Right lobe of liver (tissue), 4 donors: ENCODE data around the gene TMEM204.

Experiments
- POLR2A ChIP-seq: fragments of 450-650 bp; IDR thresholded peaks from one replicate; pipeline ENCODE4 v1.6.1; 2017; ENCODE audit warnings: antibody characterized with exemption, mild to moderate bottlenecking
- TF ChIP-seq, protein P1 (sequence below), 4 donors: fragments of 200-600 bp in 3 of 4; fragments of 450-650 bp in 1 of 4; IDR thresholded peaks; one replicate each; pipeline versions ENCODE4 v1.5.1 to v1.8.0; 2016 to 2022; ENCODE audit warnings: antibody characterized with exemption in 4 of 4, mild to moderate bottlenecking in 2 of 4
- donor health status: DM: no; HTN: no; CAD: no.
- donor health status: DM: no; HTN: no; CAD: no.
- donor health status: DM: no; HTN: yes; CAD: no.

DNA sequence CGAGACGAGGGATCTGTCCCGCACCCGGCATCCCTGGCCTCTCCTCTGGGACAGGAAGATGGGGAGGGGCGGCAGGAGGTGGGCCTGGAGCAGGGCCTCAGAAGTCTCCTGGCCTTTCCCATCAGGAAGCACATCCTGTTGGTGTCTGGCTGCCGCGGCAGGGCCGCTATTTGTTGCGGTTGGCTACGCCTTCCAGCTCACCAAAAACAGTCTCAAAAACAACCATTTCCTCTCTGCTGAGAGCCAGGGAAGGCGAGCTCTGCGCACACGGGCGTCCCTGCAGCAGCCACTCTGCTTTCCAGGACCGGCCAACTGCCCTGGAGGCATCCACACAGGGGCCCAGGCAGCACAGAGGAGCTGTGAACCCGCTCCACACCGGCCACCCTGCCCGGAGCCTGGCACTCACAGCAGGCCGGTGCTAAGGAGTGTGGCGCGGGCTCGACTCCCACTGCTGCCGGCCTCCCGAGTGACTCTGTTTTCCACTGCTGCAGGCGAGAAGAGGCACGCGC is at the start of gene TMEM204:
- TF ChIP-seq POLR2A: peak; percentile 67
- TF ChIP-seq, protein P1, sequence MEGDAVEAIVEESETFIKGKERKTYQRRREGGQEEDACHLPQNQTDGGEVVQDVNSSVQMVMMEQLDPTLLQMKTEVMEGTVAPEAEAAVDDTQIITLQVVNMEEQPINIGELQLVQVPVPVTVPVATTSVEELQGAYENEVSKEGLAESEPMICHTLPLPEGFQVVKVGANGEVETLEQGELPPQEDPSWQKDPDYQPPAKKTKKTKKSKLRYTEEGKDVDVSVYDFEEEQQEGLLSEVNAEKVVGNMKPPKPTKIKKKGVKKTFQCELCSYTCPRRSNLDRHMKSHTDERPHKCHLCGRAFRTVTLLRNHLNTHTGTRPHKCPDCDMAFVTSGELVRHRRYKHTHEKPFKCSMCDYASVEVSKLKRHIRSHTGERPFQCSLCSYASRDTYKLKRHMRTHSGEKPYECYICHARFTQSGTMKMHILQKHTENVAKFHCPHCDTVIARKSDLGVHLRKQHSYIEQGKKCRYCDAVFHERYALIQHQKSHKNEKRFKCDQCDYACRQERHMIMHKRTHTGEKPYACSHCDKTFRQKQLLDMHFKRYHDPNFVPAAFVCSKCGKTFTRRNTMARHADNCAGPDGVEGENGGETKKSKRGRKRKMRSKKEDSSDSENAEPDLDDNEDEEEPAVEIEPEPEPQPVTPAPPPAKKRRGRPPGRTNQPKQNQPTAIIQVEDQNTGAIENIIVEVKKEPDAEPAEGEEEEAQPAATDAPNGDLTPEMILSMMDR (IDR thresholded peaks at IDR 0.05): no peak
